Transverse colon (tissue), 3 donors: ENCODE data around the gene SMG5.

ENCODE experiments used
- CTCF ChIP-seq, 5 experiments: fragments of 200-600 bp in 3 of 5; fragments of 450-650 bp in 2 of 5; sonication (generic) in 3 of 5; IDR thresholded peaks; 1 replicate in 2 of 5; 2 replicates in 3 of 5; pipeline ENCODE4 v1.5.1; 2016 to 2017; ENCODE audit warnings: antibody characterized with exemption in 5 of 5, inconsistent platforms in 3 of 5, mild to moderate bottlenecking in 2 of 5, moderate library complexity in 1 of 5
- EP300 ChIP-seq: sonication (generic); formaldehyde crosslinking; IDR thresholded peaks from one replicate; pipeline ENCODE4 v1.6.1; 2017; ENCODE audit warnings: antibody characterized with exemption, low read depth
- POLR2A ChIP-seq: fragments of 450-650 bp; IDR thresholded peaks from one replicate; pipeline ENCODE4 v1.6.1; 2016; ENCODE audit warnings: antibody characterized with exemption, mild to moderate bottlenecking, moderate library complexity

DNA sequence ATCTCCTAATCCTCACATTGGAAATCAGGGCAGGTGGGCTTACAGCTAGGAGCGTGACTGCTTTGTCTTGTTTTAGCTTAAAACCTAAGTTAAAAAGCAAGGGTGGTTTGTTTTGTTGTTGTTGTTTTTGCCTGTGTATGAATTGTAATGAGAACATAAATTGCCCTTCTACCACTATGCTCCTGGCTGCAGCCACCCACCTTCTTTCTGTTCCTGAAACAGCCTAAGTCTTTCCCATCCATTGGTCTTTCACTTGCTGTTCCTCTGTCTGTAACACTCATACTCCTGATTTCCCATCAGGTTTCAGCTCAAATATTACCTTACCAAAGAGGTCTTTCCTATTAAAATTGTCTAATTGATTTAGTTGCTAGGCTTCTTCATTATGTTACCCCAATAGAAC, 896 bp upstream of the SMG5 start:
- no peak for TF ChIP-seq POLR2A
- no peak for TF ChIP-seq CTCF (IDR thresholded peaks at IDR 0.05)
- no peak for TF ChIP-seq EP300
